ENCODE results near the gene ZMYM2. TPM values are rescaled to one million over a fixed set of nuclear protein-coding genes. Genes with fewer than 3 reads are reported as not detected.
A peak's percentile ranks its signal among the peaks of the same experiment; 100 is the strongest.

Gene ZMYM2
- total and polyA plus RNA-seq, 7 donors = 6.7 to 42.8 (median 25.4) TPM

DNA sequence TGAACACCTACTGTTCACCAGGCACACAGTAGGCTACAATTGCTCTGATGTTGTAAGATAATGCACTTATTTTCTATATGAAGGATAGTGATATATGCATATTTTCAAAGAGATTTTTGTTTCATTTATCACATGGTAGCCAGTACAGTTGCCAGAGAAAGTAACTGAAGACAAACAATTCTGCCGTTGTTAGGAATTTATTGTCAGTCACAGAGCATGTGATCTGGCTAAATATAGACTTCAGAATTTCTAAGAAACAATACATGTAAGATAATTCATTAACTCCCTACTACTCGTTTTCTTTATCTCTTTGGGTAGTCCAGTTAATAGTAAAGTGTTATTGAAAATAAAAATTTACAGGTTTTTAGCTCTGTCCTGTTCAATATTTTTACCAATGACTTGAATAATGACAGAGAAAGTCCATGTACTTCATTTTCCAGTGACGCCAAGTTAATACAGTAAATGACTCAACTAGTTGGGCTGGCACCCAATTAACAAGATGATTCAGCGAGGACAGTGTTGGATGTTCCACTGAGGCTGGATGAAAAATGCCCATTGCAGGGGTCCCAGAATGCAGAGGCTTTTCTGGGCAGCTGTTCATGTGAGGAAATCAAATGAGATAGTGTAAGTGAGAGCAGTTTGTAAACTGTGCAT is 166.7 kb downstream of the ZMYM2 start:
- intact Hi-C loops (cut with DNase I) = no loop called here
- TF ChIP-seq, protein P1, sequence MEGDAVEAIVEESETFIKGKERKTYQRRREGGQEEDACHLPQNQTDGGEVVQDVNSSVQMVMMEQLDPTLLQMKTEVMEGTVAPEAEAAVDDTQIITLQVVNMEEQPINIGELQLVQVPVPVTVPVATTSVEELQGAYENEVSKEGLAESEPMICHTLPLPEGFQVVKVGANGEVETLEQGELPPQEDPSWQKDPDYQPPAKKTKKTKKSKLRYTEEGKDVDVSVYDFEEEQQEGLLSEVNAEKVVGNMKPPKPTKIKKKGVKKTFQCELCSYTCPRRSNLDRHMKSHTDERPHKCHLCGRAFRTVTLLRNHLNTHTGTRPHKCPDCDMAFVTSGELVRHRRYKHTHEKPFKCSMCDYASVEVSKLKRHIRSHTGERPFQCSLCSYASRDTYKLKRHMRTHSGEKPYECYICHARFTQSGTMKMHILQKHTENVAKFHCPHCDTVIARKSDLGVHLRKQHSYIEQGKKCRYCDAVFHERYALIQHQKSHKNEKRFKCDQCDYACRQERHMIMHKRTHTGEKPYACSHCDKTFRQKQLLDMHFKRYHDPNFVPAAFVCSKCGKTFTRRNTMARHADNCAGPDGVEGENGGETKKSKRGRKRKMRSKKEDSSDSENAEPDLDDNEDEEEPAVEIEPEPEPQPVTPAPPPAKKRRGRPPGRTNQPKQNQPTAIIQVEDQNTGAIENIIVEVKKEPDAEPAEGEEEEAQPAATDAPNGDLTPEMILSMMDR (IDR thresholded peaks at IDR 0.05) = no peak
- WGBS, 3 donors = 18 to 29% (median 21%) methylated on average over 4 of the region's 4 CpGs
- no peak for DNase-seq
- Histone ChIP-seq H3K27ac (no peak overlapping the region), H3K9me3 (no peaks in the 10 kb centered on the region), H3K4me1 (peaks cover 17% of the 10 kb centered on the region), H3K4me3 (no peak overlapping the region), H3K27me3 (ENCODE audit: insufficient read depth in 3 of 3, low read length in 2 of 3) (peaks cover 0 to 20% (median 0%) of the 10 kb centered on the region in 3 donors), H3K36me3 (ENCODE audit: insufficient read depth in 1 of 2, low read depth in 1 of 2) (no peaks in the 10 kb centered on the region)
- no peak for ATAC-seq

GRCh38 chr13:20125783-20126165 is 167.2 kb downstream of the ZMYM2 start:
- TF ChIP-seq, protein P1 (IDR thresholded peaks at IDR 0.05) = no peak
- H3K27me3 ChIP-seq (ENCODE audit: insufficient read depth in 3 of 3, low read length in 2 of 3) = peaks cover 0 to 25% (median 0%) of the 10 kb centered on the region in 3 donors
- WGBS, 3 donors = 74 to 80% (median 79%) methylated on average over 4 of the region's 4 CpGs
- H3K36me3 ChIP-seq (ENCODE audit: insufficient read depth in 1 of 2, low read depth in 1 of 2) = no peaks in the 10 kb centered on the region
- peaks cover 17% of the 10 kb centered on the region for H3K4me1 ChIP-seq
- no peak overlapping the region for H3K4me3 ChIP-seq
- no peaks in the 10 kb centered on the region for H3K9me3 ChIP-seq
- DNase-seq (no peak), ATAC-seq (no peak)
- peak overlapping the region; percentile 76 for H3K27ac ChIP-seq
- intact Hi-C loops (cut with DNase I) = no loop called here

GRCh38 chr13:20126541-20127261 is 168.2 kb downstream of the ZMYM2 start:
- Histone ChIP-seq H3K4me1 (peaks cover 17% of the 10 kb centered on the region), H3K27me3 (ENCODE audit: insufficient read depth in 3 of 3, low read length in 2 of 3) (peaks cover 0 to 27% (median 0%) of the 10 kb centered on the region in 3 donors), H3K4me3 (no peak overlapping the region), H3K36me3 (ENCODE audit: insufficient read depth in 1 of 2, low read depth in 1 of 2) (no peaks in the 10 kb centered on the region), H3K9me3 (no peaks in the 10 kb centered on the region), H3K27ac (peak overlapping the region; percentile 76)
- DNase-seq = no peak
- ATAC-seq = peak; percentile 48 to 76 (median 62)
- TF ChIP-seq, protein P1 (IDR thresholded peaks at IDR 0.05) = no peak
- intact Hi-C loops (cut with DNase I) = no loop called here
- 48 to 52% (median 49%) methylated on average over 16 of the region's 16 CpGs for WGBS, 3 donors

DNA sequence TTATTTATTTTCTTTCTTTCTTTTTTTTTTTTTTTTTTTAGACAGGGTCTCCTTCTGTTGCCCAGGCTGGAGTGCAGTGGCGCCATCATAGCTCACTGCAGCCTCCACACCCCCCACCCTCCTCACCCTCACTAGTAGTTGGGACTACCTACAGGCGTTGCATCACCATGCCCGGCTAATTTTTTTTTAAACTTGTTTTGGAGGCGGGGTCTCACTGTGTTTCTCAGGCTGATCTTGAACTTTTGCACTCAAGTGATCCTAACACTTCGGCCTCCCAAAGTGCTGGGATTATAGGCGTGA is 168.7 kb downstream of the ZMYM2 start:
- H3K36me3 ChIP-seq (ENCODE audit: insufficient read depth in 1 of 2, low read depth in 1 of 2) = no peaks in the 10 kb centered on the region
- peak overlapping the region; percentile 73 for H3K4me3 ChIP-seq
- intact Hi-C loops (cut with DNase I) = no loop called here
- peaks cover 0 to 27% (median 0%) of the 10 kb centered on the region in 3 donors for H3K27me3 ChIP-seq (ENCODE audit: insufficient read depth in 3 of 3, low read length in 2 of 3)
- DNase-seq (no peak), ATAC-seq (peak in 3 of 4 donors; percentile 11 to 16 (median 14))
- 31 to 38% (median 33%) methylated on average over 6 of the region's 6 CpGs for WGBS, 3 donors
- TF ChIP-seq, protein P1 (IDR thresholded peaks at IDR 0.05) = no peak
- H3K27ac ChIP-seq = peak overlapping the region; percentile 76
- no peaks in the 10 kb centered on the region for H3K9me3 ChIP-seq
- peaks cover 17% of the 10 kb centered on the region for H3K4me1 ChIP-seq

All from psoas muscle (tissue), 8 donors.